KMS-11 (cell line): Measurements from ENCODE around the gene CREB1.

Source experiments
- H2AFZ ChIP-seq: fragments of 200-600 bp; sonication (generic); 2 replicates; pipeline ENCODE4 v1.6.1; 2016; ENCODE audit warnings: antibody characterized with exemption, mixed run types, low read depth
- H3K27ac ChIP-seq: fragments of 200-600 bp; sonication (generic); 2 replicates; pipeline ENCODE4 v1.6.1; 2016; ENCODE audit warnings: mild to moderate bottlenecking, mixed run types
- H3K27me3 ChIP-seq: fragments of 200-600 bp; sonication (generic); 2 replicates; pipeline ENCODE4 v1.6.1; 2017; ENCODE audit warnings: mild to moderate bottlenecking, low read depth, mixed run types, moderate library complexity; ENCODE audit not compliant: insufficient read depth
- H3K36me3 ChIP-seq: fragments of 200-600 bp; sonication (generic); 2 replicates; pipeline ENCODE4 v1.6.1; 2017; ENCODE audit warnings: mild to moderate bottlenecking, mixed run types; ENCODE audit not compliant: insufficient read depth
- H3K4me1 ChIP-seq: fragments of 200-600 bp; sonication (generic); 2 replicates; pipeline ENCODE4 v1.6.1; 2016; ENCODE audit warnings: mild to moderate bottlenecking, low read depth, mixed run types; ENCODE audit not compliant: poor library complexity, severe bottlenecking
- H3K4me2 ChIP-seq: fragments of 200-600 bp; sonication (generic); 2 replicates; pipeline ENCODE4 v1.7.0; 2016; ENCODE audit warnings: mild to moderate bottlenecking, mixed run types
- H3K4me3 ChIP-seq: fragments of 200-600 bp; sonication (generic); IDR thresholded peaks from 2 replicates; pipeline ENCODE4 v1.6.1; 2017; ENCODE audit warnings: low read depth, low read length, mixed read lengths; ENCODE audit not compliant: insufficient read depth
- H3K79me2 ChIP-seq: fragments of 200-600 bp; sonication (generic); 2 replicates; pipeline ENCODE4 v1.6.1; 2016; ENCODE audit warnings: low read depth, mixed run types; ENCODE audit not compliant: insufficient read depth
- H3K9ac ChIP-seq: fragments of 200-600 bp; sonication (generic); 2 replicates; pipeline ENCODE4 v1.6.1; 2016; ENCODE audit warnings: mild to moderate bottlenecking, mixed run types
- H4K20me1 ChIP-seq: fragments of 200-600 bp; sonication (generic); 2 replicates; pipeline ENCODE4 v1.6.1; 2016; ENCODE audit warnings: mild to moderate bottlenecking, mixed run types; ENCODE audit not compliant: insufficient read depth
- TF ChIP-seq, protein P1 (sequence below): fragments of 200-600 bp; sonication (generic); conservative IDR thresholded peaks from 2 replicates; pipeline ENCODE4 v1.6.1; 2017; ENCODE audit warnings: low read depth, mild to moderate bottlenecking, antibody characterized with exemption, low read length, moderate library complexity, mixed read lengths

The CREB1 gene

DNA sequence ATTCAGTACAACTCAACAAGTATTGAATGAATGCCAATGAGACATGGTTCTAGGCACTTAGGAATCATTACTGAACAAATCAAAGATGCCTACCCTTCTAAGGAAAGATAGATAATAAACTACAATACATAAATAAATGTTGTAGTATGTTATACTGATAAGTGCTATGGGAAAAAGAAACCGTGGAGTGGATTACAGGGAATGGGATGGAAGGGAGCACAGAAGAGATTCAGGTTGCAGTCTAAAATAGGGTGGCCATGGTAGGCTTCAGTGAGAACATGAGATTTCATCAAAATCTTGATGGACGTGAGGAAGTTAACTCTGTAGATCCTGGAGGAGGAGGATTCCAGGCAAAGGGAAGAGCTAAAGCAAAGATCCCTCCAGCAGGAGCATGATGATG, 17.9 kb upstream of the CREB1 start:
- H3K4me1 ChIP-seq = no peaks in the 10 kb centered on the region
- no peak overlapping the region for H3K4me3 ChIP-seq
- no peak overlapping the region for H3K27ac ChIP-seq
- no peaks in the 10 kb centered on the region for H4K20me1 ChIP-seq
- no peak overlapping the region for H3K4me2 ChIP-seq
- no peaks in the 10 kb centered on the region for H3K27me3 ChIP-seq
- H3K79me2 ChIP-seq = no peaks in the 10 kb centered on the region
- no peak overlapping the region for H2AFZ ChIP-seq
- H3K9ac ChIP-seq = no peak overlapping the region
- TF ChIP-seq, protein P1, sequence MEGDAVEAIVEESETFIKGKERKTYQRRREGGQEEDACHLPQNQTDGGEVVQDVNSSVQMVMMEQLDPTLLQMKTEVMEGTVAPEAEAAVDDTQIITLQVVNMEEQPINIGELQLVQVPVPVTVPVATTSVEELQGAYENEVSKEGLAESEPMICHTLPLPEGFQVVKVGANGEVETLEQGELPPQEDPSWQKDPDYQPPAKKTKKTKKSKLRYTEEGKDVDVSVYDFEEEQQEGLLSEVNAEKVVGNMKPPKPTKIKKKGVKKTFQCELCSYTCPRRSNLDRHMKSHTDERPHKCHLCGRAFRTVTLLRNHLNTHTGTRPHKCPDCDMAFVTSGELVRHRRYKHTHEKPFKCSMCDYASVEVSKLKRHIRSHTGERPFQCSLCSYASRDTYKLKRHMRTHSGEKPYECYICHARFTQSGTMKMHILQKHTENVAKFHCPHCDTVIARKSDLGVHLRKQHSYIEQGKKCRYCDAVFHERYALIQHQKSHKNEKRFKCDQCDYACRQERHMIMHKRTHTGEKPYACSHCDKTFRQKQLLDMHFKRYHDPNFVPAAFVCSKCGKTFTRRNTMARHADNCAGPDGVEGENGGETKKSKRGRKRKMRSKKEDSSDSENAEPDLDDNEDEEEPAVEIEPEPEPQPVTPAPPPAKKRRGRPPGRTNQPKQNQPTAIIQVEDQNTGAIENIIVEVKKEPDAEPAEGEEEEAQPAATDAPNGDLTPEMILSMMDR = no peak
- no peaks in the 10 kb centered on the region for H3K36me3 ChIP-seq

DNA sequence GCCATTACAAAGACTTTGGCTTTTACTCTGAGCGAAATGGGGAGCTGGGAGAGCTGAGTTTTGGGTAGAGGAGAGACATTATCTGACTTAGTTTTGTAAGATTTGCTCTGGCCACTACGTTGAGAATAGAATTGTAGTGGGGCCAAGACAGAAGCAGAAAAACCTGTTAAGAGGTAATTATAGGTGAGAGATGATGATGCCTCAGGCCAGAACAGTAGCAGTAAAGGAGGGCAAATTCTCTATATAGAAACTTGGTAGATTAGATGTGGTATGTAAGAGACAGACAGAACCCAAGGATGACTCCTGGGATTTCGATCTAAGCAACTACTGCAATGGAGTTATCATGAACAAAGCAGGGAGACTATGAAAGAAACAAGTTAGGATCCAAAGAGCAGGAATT, 17.4 kb upstream of the CREB1 start:
- H3K27ac ChIP-seq = no peak overlapping the region
- no peak overlapping the region for H2AFZ ChIP-seq
- H3K36me3 ChIP-seq = no peaks in the 10 kb centered on the region
- TF ChIP-seq, protein P1 = no peak
- H3K4me2 ChIP-seq = no peak overlapping the region
- H3K27me3 ChIP-seq = no peaks in the 10 kb centered on the region
- H3K4me1 ChIP-seq = no peaks in the 10 kb centered on the region
- H3K4me3 ChIP-seq = no peak overlapping the region
- no peak overlapping the region for H3K9ac ChIP-seq
- H3K79me2 ChIP-seq = no peaks in the 10 kb centered on the region
- no peaks in the 10 kb centered on the region for H4K20me1 ChIP-seq

DNA sequence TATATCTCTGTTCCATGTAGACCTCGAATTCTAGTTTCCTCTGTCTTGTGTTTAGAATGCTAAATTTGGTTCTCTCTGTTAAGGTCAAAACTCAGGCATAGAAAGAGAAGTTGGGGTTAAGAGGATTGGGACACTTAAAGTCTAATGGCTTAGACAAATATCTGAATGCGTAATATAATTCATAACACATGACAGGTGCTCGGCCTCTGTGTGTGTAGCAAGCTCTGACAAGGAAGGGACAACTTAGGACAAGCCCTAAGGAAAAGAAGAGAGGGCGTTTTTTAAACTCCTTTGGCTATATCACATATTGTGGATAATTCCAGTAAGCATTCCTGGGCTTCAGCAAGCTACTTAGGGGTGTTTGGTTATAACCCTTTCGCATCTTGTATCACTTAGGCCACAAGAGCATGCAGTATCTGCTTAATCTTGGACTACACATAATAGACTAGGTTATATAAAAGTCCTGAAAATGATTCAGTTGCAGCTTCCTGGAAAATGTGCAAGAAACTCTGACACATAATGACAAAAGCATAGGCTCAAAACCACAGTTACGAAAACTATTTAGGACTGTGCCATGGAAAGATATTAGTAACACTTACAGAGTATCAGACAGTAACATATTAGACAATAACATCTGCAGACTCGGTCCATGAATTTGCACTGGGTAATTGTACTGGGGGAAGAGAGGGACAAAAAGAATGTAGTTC, 16.1 kb upstream of the CREB1 start:
- Histone ChIP-seq H3K4me2 (no peak overlapping the region), H3K27me3 (no peaks in the 10 kb centered on the region), H3K36me3 (no peaks in the 10 kb centered on the region), H2AFZ (no peak overlapping the region), H3K4me3 (no peak overlapping the region), H3K4me1 (no peaks in the 10 kb centered on the region), H3K9ac (no peak overlapping the region), H3K79me2 (no peaks in the 10 kb centered on the region), H4K20me1 (no peaks in the 10 kb centered on the region), H3K27ac (no peak overlapping the region)
- TF ChIP-seq, protein P1 = no peak

DNA sequence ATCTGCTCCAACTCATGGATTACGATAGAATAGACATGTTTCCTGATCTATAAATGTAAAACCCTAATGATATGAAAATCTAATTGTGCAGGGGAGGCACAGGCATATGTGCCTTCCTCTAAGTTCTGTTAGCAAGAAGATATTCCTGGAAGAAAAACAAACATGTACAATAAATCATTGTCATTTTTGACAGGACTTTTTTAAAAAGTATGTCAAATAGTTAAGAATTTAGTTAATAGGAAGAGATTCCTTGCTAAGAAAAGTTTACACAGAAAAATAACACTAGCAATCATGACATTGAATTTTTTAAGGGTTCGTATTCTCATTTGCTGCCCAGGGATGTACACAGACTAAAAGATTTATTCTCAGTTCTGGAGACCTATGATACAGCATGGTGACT, 15.3 kb upstream of the CREB1 start:
- Histone ChIP-seq H3K4me1 (no peaks in the 10 kb centered on the region), H3K27me3 (no peaks in the 10 kb centered on the region), H3K79me2 (no peaks in the 10 kb centered on the region), H3K4me2 (no peak overlapping the region), H3K9ac (no peak overlapping the region), H4K20me1 (no peaks in the 10 kb centered on the region), H2AFZ (no peak overlapping the region), H3K27ac (no peak overlapping the region), H3K36me3 (no peaks in the 10 kb centered on the region), H3K4me3 (no peak overlapping the region)
- TF ChIP-seq, protein P1 = no peak
